ENCODE measurements around the gene SPOCK1.

SPOCK1 gene

GRCh38 chr5:137282216-137282615 lies 216.9 kb downstream of the SPOCK1 start:
- no peaks in the 10 kb centered on the region for H3K36me3 ChIP-seq (ENCODE audit: control insufficient read depth in 1 of 2, insufficient read depth in 2 of 2, low read length in 2 of 2)
- no peak overlapping the region for H3K4me3 ChIP-seq (ENCODE audit: low read depth in 1 of 2, low read length in 2 of 2)
- H3K4me1 ChIP-seq (ENCODE audit: control insufficient read depth in 1 of 2, insufficient read depth in 2 of 2, low read length in 2 of 2), result no peaks in the 10 kb centered on the region
- no peak overlapping the region for H3K27ac ChIP-seq (ENCODE audit: low read depth, low read length)
- H3K9me3 ChIP-seq (ENCODE audit: control insufficient read depth in 1 of 2, low read length in 2 of 2), result no peaks in the 10 kb centered on the region
- H3K27me3 ChIP-seq (ENCODE audit: control insufficient read depth in 1 of 2, insufficient read depth in 2 of 2, low read length in 2 of 2), result no peaks in the 10 kb centered on the region
- H3K9ac ChIP-seq (ENCODE audit: low read depth in 1 of 2, low read length in 2 of 2), result no peak overlapping the region

GRCh38 chr5:137281201-137281600 lies 217.9 kb downstream of the SPOCK1 start:
- Histone ChIP-seq H3K27ac (ENCODE audit: low read depth, low read length) (no peak overlapping the region), H3K9ac (ENCODE audit: low read depth in 1 of 2, low read length in 2 of 2) (no peak overlapping the region), H3K4me3 (ENCODE audit: low read depth in 1 of 2, low read length in 2 of 2) (no peak overlapping the region), H3K36me3 (ENCODE audit: control insufficient read depth in 1 of 2, insufficient read depth in 2 of 2, low read length in 2 of 2) (no peaks in the 10 kb centered on the region), H3K27me3 (ENCODE audit: control insufficient read depth in 1 of 2, insufficient read depth in 2 of 2, low read length in 2 of 2) (no peaks in the 10 kb centered on the region), H3K4me1 (ENCODE audit: control insufficient read depth in 1 of 2, insufficient read depth in 2 of 2, low read length in 2 of 2) (no peaks in the 10 kb centered on the region), H3K9me3 (ENCODE audit: control insufficient read depth in 1 of 2, low read length in 2 of 2) (no peaks in the 10 kb centered on the region)

GRCh38 chr5:137280656-137281055 lies 218.5 kb downstream of the SPOCK1 start:
- Histone ChIP-seq H3K36me3 (ENCODE audit: control insufficient read depth in 1 of 2, insufficient read depth in 2 of 2, low read length in 2 of 2) (no peaks in the 10 kb centered on the region), H3K4me1 (ENCODE audit: control insufficient read depth in 1 of 2, insufficient read depth in 2 of 2, low read length in 2 of 2) (no peaks in the 10 kb centered on the region), H3K27ac (ENCODE audit: low read depth, low read length) (no peak overlapping the region), H3K9ac (ENCODE audit: low read depth in 1 of 2, low read length in 2 of 2) (no peak overlapping the region), H3K9me3 (ENCODE audit: control insufficient read depth in 1 of 2, low read length in 2 of 2) (no peaks in the 10 kb centered on the region), H3K27me3 (ENCODE audit: control insufficient read depth in 1 of 2, insufficient read depth in 2 of 2, low read length in 2 of 2) (no peaks in the 10 kb centered on the region), H3K4me3 (ENCODE audit: low read depth in 1 of 2, low read length in 2 of 2) (no peak overlapping the region)

GRCh38 chr5:137279521-137280231 lies 219.4 kb downstream of the SPOCK1 start:
- H3K9me3 ChIP-seq (ENCODE audit: control insufficient read depth in 1 of 2, low read length in 2 of 2), result no peaks in the 10 kb centered on the region
- no peak overlapping the region for H3K4me3 ChIP-seq (ENCODE audit: low read depth in 1 of 2, low read length in 2 of 2)
- H3K27ac ChIP-seq (ENCODE audit: low read depth, low read length), result no peak overlapping the region
- H3K27me3 ChIP-seq (ENCODE audit: control insufficient read depth in 1 of 2, insufficient read depth in 2 of 2, low read length in 2 of 2), result no peaks in the 10 kb centered on the region
- no peak overlapping the region for H3K9ac ChIP-seq (ENCODE audit: low read depth in 1 of 2, low read length in 2 of 2)
- no peaks in the 10 kb centered on the region for H3K4me1 ChIP-seq (ENCODE audit: control insufficient read depth in 1 of 2, insufficient read depth in 2 of 2, low read length in 2 of 2)
- no peaks in the 10 kb centered on the region for H3K36me3 ChIP-seq (ENCODE audit: control insufficient read depth in 1 of 2, insufficient read depth in 2 of 2, low read length in 2 of 2)

- no peaks in the 10 kb centered on the region for H3K4me1 ChIP-seq (ENCODE audit: control insufficient read depth in 1 of 2, insufficient read depth in 2 of 2, low read length in 2 of 2)
- H3K27ac ChIP-seq (ENCODE audit: low read depth, low read length), result no peak overlapping the region
- H3K9me3 ChIP-seq (ENCODE audit: control insufficient read depth in 1 of 2, low read length in 2 of 2), result no peaks in the 10 kb centered on the region
- no peaks in the 10 kb centered on the region for H3K36me3 ChIP-seq (ENCODE audit: control insufficient read depth in 1 of 2, insufficient read depth in 2 of 2, low read length in 2 of 2)
- no peak overlapping the region for H3K4me3 ChIP-seq (ENCODE audit: low read depth in 1 of 2, low read length in 2 of 2)
- H3K9ac ChIP-seq (ENCODE audit: low read depth in 1 of 2, low read length in 2 of 2), result no peak overlapping the region
- H3K27me3 ChIP-seq (ENCODE audit: control insufficient read depth in 1 of 2, insufficient read depth in 2 of 2, low read length in 2 of 2), result no peaks in the 10 kb centered on the region
These were observed 220.7 kb downstream of the SPOCK1 start for GRCh38 chr5:137278476-137278875.

- H3K36me3 ChIP-seq (ENCODE audit: control insufficient read depth in 1 of 2, insufficient read depth in 2 of 2, low read length in 2 of 2), result no peaks in the 10 kb centered on the region
- H3K9ac ChIP-seq (ENCODE audit: low read depth in 1 of 2, low read length in 2 of 2), result no peak overlapping the region
- no peak overlapping the region for H3K4me3 ChIP-seq (ENCODE audit: low read depth in 1 of 2, low read length in 2 of 2)
- no peaks in the 10 kb centered on the region for H3K27me3 ChIP-seq (ENCODE audit: control insufficient read depth in 1 of 2, insufficient read depth in 2 of 2, low read length in 2 of 2)
- no peaks in the 10 kb centered on the region for H3K4me1 ChIP-seq (ENCODE audit: control insufficient read depth in 1 of 2, insufficient read depth in 2 of 2, low read length in 2 of 2)
- peak overlapping the region; percentile 8 for H3K27ac ChIP-seq (ENCODE audit: low read depth, low read length)
- H3K9me3 ChIP-seq (ENCODE audit: control insufficient read depth in 1 of 2, low read length in 2 of 2), result no peaks in the 10 kb centered on the region
These were observed 224.0 kb downstream of the SPOCK1 start for GRCh38 chr5:137275083-137275482.

- Histone ChIP-seq H3K4me3 (ENCODE audit: low read depth in 1 of 2, low read length in 2 of 2) (no peak overlapping the region), H3K27ac (ENCODE audit: low read depth, low read length) (no peak overlapping the region), H3K9me3 (ENCODE audit: control insufficient read depth in 1 of 2, low read length in 2 of 2) (no peaks in the 10 kb centered on the region), H3K9ac (ENCODE audit: low read depth in 1 of 2, low read length in 2 of 2) (no peak overlapping the region), H3K4me1 (ENCODE audit: control insufficient read depth in 1 of 2, insufficient read depth in 2 of 2, low read length in 2 of 2) (no peaks in the 10 kb centered on the region), H3K27me3 (ENCODE audit: control insufficient read depth in 1 of 2, insufficient read depth in 2 of 2, low read length in 2 of 2) (no peaks in the 10 kb centered on the region), H3K36me3 (ENCODE audit: control insufficient read depth in 1 of 2, insufficient read depth in 2 of 2, low read length in 2 of 2) (no peaks in the 10 kb centered on the region)
These were observed 225.6 kb downstream of the SPOCK1 start for GRCh38 chr5:137273511-137273910.

- no peak overlapping the region for H3K27ac ChIP-seq (ENCODE audit: low read depth, low read length)
- H3K4me1 ChIP-seq (ENCODE audit: control insufficient read depth in 1 of 2, insufficient read depth in 2 of 2, low read length in 2 of 2), result no peaks in the 10 kb centered on the region
- H3K27me3 ChIP-seq (ENCODE audit: control insufficient read depth in 1 of 2, insufficient read depth in 2 of 2, low read length in 2 of 2), result no peaks in the 10 kb centered on the region
- no peaks in the 10 kb centered on the region for H3K36me3 ChIP-seq (ENCODE audit: control insufficient read depth in 1 of 2, insufficient read depth in 2 of 2, low read length in 2 of 2)
- H3K9me3 ChIP-seq (ENCODE audit: control insufficient read depth in 1 of 2, low read length in 2 of 2), result no peaks in the 10 kb centered on the region
- no peak overlapping the region for H3K4me3 ChIP-seq (ENCODE audit: low read depth in 1 of 2, low read length in 2 of 2)
- H3K9ac ChIP-seq (ENCODE audit: low read depth in 1 of 2, low read length in 2 of 2), result no peak overlapping the region
These were observed 226.3 kb downstream of the SPOCK1 start for GRCh38 chr5:137272831-137273230.

- Histone ChIP-seq H3K36me3 (ENCODE audit: control insufficient read depth in 1 of 2, insufficient read depth in 2 of 2, low read length in 2 of 2) (no peaks in the 10 kb centered on the region), H3K9ac (ENCODE audit: low read depth in 1 of 2, low read length in 2 of 2) (no peak overlapping the region), H3K27ac (ENCODE audit: low read depth, low read length) (no peak overlapping the region), H3K9me3 (ENCODE audit: control insufficient read depth in 1 of 2, low read length in 2 of 2) (no peaks in the 10 kb centered on the region), H3K4me3 (ENCODE audit: low read depth in 1 of 2, low read length in 2 of 2) (no peak overlapping the region), H3K27me3 (ENCODE audit: control insufficient read depth in 1 of 2, insufficient read depth in 2 of 2, low read length in 2 of 2) (peaks cover 0 to 5% of the 10 kb centered on the region in 2 donors), H3K4me1 (ENCODE audit: control insufficient read depth in 1 of 2, insufficient read depth in 2 of 2, low read length in 2 of 2) (no peaks in the 10 kb centered on the region)
These were observed 229.2 kb downstream of the SPOCK1 start for GRCh38 chr5:137269946-137270345.

- Histone ChIP-seq H3K27me3 (ENCODE audit: control insufficient read depth in 1 of 2, insufficient read depth in 2 of 2, low read length in 2 of 2) (peaks cover 0 to 5% of the 10 kb centered on the region in 2 donors), H3K27ac (ENCODE audit: low read depth, low read length) (no peak overlapping the region), H3K9me3 (ENCODE audit: control insufficient read depth in 1 of 2, low read length in 2 of 2) (no peaks in the 10 kb centered on the region), H3K4me3 (ENCODE audit: low read depth in 1 of 2, low read length in 2 of 2) (no peak overlapping the region), H3K4me1 (ENCODE audit: control insufficient read depth in 1 of 2, insufficient read depth in 2 of 2, low read length in 2 of 2) (no peaks in the 10 kb centered on the region), H3K36me3 (ENCODE audit: control insufficient read depth in 1 of 2, insufficient read depth in 2 of 2, low read length in 2 of 2) (no peaks in the 10 kb centered on the region), H3K9ac (ENCODE audit: low read depth in 1 of 2, low read length in 2 of 2) (no peak overlapping the region)
These were observed 229.9 kb downstream of the SPOCK1 start for GRCh38 chr5:137269274-137269673.

Measured in duodenal mucosa (tissue), 2 donors.